ENCODE measurements around the gene ROCK2. TPM values are rescaled to one million over a fixed set of nuclear protein-coding genes. Genes with fewer than 3 reads are reported as not detected.

ROCK2 gene
- 10 to 100 TPM; 14.7 to 15.3 TPM for total RNA-seq

- ATAC-seq (replicated peaks in 1 of 2) (peak; percentile 71), DNase-seq (peak; percentile 66 to 78)
- Mint-ChIP-seq H3K9me3 (no peaks in the 10 kb centered on the region), H3K4me3 (peak within 1 kb of the TSS; percentile 93 to 96), H3K27ac (peak within 1 kb of the TSS; percentile 83), H3K36me3 (ENCODE audit: insufficient read depth in 2 of 2) (peaks cover 0 to 3% of the 10 kb centered on the region in 2 donors), H3K27me3 (ENCODE audit: low read depth) (no peaks in the 10 kb centered on the region), H3K4me1 (ENCODE audit: low read depth) (peaks cover 21% of the 10 kb centered on the region)
Measured at GRCh38 chr2:11344342-11344955, at the start of gene ROCK2. TSS of gene ROCK2 (minus strand) at chr2:11344636. CDS start at chr2:11344136, 500 bp downstream.

GRCh38 chr2:11393711-11394236 lies 49.3 kb upstream of the ROCK2 start:
- H3K4me3 Mint-ChIP-seq: no peak overlapping the region
- H3K4me1 Mint-ChIP-seq (ENCODE audit: low read depth): no peaks in the 10 kb centered on the region
- H3K27ac Mint-ChIP-seq: no peak overlapping the region
- H3K36me3 Mint-ChIP-seq (ENCODE audit: insufficient read depth in 2 of 2): no peaks in the 10 kb centered on the region
- H3K9me3 Mint-ChIP-seq: no peaks in the 10 kb centered on the region
- ATAC-seq (replicated peaks in 1 of 2): no peak
- no peaks in the 10 kb centered on the region for H3K27me3 Mint-ChIP-seq (ENCODE audit: low read depth)
- no peak for DNase-seq

DNA sequence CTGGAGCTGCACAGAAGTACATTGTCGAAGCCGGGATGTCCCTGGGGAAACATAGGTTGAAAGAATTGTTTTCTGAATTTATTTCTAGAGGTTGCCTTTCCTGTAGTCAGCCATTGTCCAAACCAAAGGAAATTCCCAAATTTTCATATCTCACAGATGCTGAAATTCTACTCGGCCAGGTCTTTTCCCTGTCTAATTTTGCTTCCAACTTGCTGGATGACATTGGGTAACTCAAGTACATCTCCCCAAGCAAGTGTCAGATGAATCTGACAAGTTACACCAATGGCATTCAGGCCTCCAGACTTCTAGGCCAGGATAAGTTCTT lies 47.5 kb upstream of the ROCK2 start:
- Mint-ChIP-seq H3K36me3 (ENCODE audit: insufficient read depth in 2 of 2) (no peaks in the 10 kb centered on the region), H3K4me1 (ENCODE audit: low read depth) (no peaks in the 10 kb centered on the region), H3K27me3 (ENCODE audit: low read depth) (no peaks in the 10 kb centered on the region), H3K4me3 (no peak overlapping the region), H3K9me3 (no peaks in the 10 kb centered on the region), H3K27ac (no peak overlapping the region)
- no peak for DNase-seq
- no peak for ATAC-seq (replicated peaks in 1 of 2)

- Mint-ChIP-seq H3K36me3 (ENCODE audit: insufficient read depth in 2 of 2) (no peaks in the 10 kb centered on the region), H3K27ac (no peak overlapping the region), H3K9me3 (no peaks in the 10 kb centered on the region), H3K27me3 (ENCODE audit: low read depth) (no peaks in the 10 kb centered on the region), H3K4me3 (no peak overlapping the region), H3K4me1 (ENCODE audit: low read depth) (no peaks in the 10 kb centered on the region)
- ATAC-seq (replicated peaks in 1 of 2) (no peak), DNase-seq (no peak)
Measured at GRCh38 chr2:11390399-11390658, 45.9 kb upstream of the ROCK2 start.

- Mint-ChIP-seq H3K27me3 (ENCODE audit: low read depth) (no peaks in the 10 kb centered on the region), H3K4me1 (ENCODE audit: low read depth) (no peaks in the 10 kb centered on the region)
- ATAC-seq (replicated peaks in 1 of 2): no peak
Measured at GRCh38 chr2:11389551-11390398, 45.3 kb upstream of the ROCK2 start.

GRCh38 chr2:11389052-11389420 lies 44.6 kb upstream of the ROCK2 start:
- DNase-seq: no peak
- H3K4me3 Mint-ChIP-seq: no peak overlapping the region
- no peaks in the 10 kb centered on the region for H3K9me3 Mint-ChIP-seq
- H3K36me3 Mint-ChIP-seq (ENCODE audit: insufficient read depth in 2 of 2): no peaks in the 10 kb centered on the region
- no peak for ATAC-seq (replicated peaks in 1 of 2)
- H3K27me3 Mint-ChIP-seq (ENCODE audit: low read depth): no peaks in the 10 kb centered on the region
- no peaks in the 10 kb centered on the region for H3K4me1 Mint-ChIP-seq (ENCODE audit: low read depth)
- H3K27ac Mint-ChIP-seq: no peak overlapping the region

More at GRCh38 chr2:11389551-11390398, 45.3 kb upstream of the ROCK2 start:
- Mint-ChIP-seq H3K27ac (no peak overlapping the region), H3K4me3 (no peak overlapping the region), H3K9me3 (no peaks in the 10 kb centered on the region), H3K36me3 (ENCODE audit: insufficient read depth in 2 of 2) (no peaks in the 10 kb centered on the region)
- no peak for DNase-seq

DNA sequence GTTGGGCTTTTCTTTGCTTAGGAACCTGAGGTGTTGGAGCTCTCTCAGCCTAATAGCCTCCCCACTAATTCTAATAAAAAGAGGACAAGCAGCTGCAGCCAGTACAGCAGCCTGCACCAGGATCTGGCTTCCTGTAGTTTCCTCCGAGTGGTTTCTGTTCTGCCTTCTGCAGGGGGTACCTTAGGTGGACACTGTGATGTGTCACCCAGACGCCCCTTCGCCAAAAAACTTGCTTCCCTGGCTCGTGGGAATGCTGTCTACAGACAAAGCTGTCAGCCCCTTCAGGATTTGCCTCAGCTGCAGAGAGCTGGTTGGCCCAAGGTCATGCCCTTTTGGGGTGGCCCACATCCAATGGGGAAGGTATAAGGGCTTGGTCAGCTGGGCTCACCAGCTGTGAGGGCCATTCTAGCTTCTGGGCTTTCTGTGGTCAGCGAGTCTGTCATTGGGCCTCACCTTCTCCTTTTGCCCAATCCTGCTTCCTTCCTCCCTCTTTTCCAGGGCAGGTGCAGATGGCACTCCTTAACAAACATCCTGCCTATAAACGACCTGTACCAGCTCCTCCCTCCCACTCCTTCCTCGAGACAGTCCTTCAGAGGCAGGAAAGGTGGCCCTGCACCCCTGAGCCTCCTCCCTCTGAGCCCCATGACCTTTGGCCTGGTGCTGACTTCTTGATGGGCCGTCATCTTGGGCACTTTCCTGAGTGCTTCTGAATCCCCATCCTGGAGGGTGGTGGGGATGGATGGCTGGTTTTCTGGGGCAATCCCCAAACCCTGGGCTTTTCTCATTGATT lies 44.0 kb upstream of the ROCK2 start:
- DNase-seq (no peak), ATAC-seq (replicated peaks in 1 of 2) (no peak)
- Mint-ChIP-seq H3K9me3 (no peaks in the 10 kb centered on the region), H3K36me3 (ENCODE audit: insufficient read depth in 2 of 2) (no peaks in the 10 kb centered on the region), H3K4me1 (ENCODE audit: low read depth) (no peaks in the 10 kb centered on the region), H3K4me3 (no peak overlapping the region), H3K27me3 (ENCODE audit: low read depth) (no peaks in the 10 kb centered on the region), H3K27ac (no peak overlapping the region)

DNA sequence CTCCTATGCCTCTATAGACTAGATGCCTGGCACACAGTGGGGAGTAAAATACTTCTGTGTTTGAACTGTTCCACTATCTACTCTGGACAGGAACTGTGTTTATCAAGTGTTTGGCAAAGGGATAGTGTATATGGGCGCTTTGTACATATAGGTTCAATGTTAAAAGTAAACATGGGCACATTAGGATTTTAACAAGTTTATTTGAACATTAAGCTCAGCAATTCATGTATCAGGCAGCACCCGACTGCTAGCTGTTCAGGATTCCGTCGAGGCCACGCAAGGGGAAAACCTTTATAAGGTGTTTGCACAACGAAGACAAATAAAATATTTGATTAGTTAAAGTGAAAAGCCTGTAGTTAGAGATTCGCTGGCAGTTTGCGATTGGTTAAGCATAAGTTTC lies 43.4 kb upstream of the ROCK2 start:
- no peak overlapping the region for H3K27ac Mint-ChIP-seq
- no peaks in the 10 kb centered on the region for H3K36me3 Mint-ChIP-seq (ENCODE audit: insufficient read depth in 2 of 2)
- H3K4me3 Mint-ChIP-seq: no peak overlapping the region
- no peak for DNase-seq
- H3K4me1 Mint-ChIP-seq (ENCODE audit: low read depth): no peaks in the 10 kb centered on the region
- H3K27me3 Mint-ChIP-seq (ENCODE audit: low read depth): no peaks in the 10 kb centered on the region
- no peaks in the 10 kb centered on the region for H3K9me3 Mint-ChIP-seq
- ATAC-seq (replicated peaks in 1 of 2): no peak

DNA sequence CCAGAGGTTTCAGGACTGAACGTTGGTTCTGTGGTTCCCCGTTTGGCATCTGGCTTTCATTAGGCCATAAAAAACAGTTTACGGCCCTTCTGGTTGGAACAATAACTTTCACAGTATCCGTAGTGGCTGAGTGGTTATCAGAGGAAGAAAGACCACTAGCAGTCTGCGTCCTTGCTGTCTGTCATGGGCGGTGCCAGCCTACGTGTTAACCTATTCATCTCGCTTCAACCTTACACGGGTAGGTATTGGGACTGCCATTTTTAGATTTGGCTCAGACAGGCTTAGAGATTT lies 42.6 kb upstream of the ROCK2 start:
- DNase-seq (no peak), ATAC-seq (replicated peaks in 1 of 2) (no peak)
- Mint-ChIP-seq H3K9me3 (no peaks in the 10 kb centered on the region), H3K4me3 (no peak overlapping the region), H3K36me3 (ENCODE audit: insufficient read depth in 2 of 2) (no peaks in the 10 kb centered on the region), H3K27ac (no peak overlapping the region), H3K4me1 (ENCODE audit: low read depth) (no peaks in the 10 kb centered on the region), H3K27me3 (ENCODE audit: low read depth) (no peaks in the 10 kb centered on the region)

DNA sequence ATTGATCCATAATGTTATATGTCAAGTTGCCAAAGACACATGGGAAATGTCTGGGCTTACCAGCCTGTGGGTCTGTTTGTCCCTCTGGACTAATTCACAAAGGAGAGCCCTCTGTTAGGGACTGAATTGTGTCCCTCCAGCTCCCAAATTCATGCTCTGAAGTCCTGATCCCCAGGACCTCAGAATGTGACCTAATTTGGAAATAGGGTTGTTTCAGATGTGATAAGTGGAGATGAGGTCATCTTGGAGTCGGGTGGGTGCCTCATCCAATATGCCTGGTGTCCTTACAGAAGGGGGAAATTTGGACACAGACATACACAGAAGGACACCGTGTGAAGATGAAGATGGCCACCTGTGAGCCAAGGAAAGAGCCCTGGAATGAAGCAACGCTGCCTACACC lies 41.4 kb upstream of the ROCK2 start:
- DNase-seq: no peak
- no peak overlapping the region for H3K4me3 Mint-ChIP-seq
- H3K4me1 Mint-ChIP-seq (ENCODE audit: low read depth): no peaks in the 10 kb centered on the region
- no peak overlapping the region for H3K27ac Mint-ChIP-seq
- H3K27me3 Mint-ChIP-seq (ENCODE audit: low read depth): no peaks in the 10 kb centered on the region
- H3K36me3 Mint-ChIP-seq (ENCODE audit: insufficient read depth in 2 of 2): no peaks in the 10 kb centered on the region
- ATAC-seq (replicated peaks in 1 of 2): no peak
- no peaks in the 10 kb centered on the region for H3K9me3 Mint-ChIP-seq

DNA sequence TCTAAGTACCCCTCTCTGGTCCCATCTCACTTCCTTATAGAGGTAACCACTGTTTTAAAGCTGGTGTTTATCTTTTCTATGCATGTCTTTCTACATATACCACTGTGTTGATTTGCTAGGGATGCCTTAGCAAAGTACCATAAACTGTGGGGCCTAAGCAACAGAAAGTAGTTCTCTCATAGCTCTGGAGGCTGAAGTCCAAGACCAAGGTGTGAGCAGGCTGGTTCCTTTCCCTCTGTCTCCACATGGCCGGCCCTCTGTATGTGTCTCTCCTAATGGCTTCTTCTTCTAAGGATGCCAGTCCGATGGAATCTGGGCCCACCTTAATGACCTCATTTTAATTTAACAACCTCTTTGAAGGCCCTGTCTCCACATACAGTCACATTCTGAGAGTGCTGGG lies 40.8 kb upstream of the ROCK2 start:
- H3K9me3 Mint-ChIP-seq: no peaks in the 10 kb centered on the region
- no peak overlapping the region for H3K4me3 Mint-ChIP-seq
- DNase-seq: no peak
- no peaks in the 10 kb centered on the region for H3K36me3 Mint-ChIP-seq (ENCODE audit: insufficient read depth in 2 of 2)
- H3K27ac Mint-ChIP-seq: no peak overlapping the region
- H3K4me1 Mint-ChIP-seq (ENCODE audit: low read depth): no peaks in the 10 kb centered on the region
- no peak for ATAC-seq (replicated peaks in 1 of 2)
- H3K27me3 Mint-ChIP-seq (ENCODE audit: low read depth): no peaks in the 10 kb centered on the region

- no peaks in the 10 kb centered on the region for H3K4me1 Mint-ChIP-seq (ENCODE audit: low read depth)
- H3K27me3 Mint-ChIP-seq (ENCODE audit: low read depth): no peaks in the 10 kb centered on the region
- ATAC-seq (replicated peaks in 1 of 2) (no peak), DNase-seq (no peak)
- no peaks in the 10 kb centered on the region for H3K9me3 Mint-ChIP-seq
- no peak overlapping the region for H3K27ac Mint-ChIP-seq
- no peak overlapping the region for H3K4me3 Mint-ChIP-seq
- no peaks in the 10 kb centered on the region for H3K36me3 Mint-ChIP-seq (ENCODE audit: insufficient read depth in 2 of 2)
Measured at GRCh38 chr2:11379558-11379957, 35.1 kb upstream of the ROCK2 start.

DNA sequence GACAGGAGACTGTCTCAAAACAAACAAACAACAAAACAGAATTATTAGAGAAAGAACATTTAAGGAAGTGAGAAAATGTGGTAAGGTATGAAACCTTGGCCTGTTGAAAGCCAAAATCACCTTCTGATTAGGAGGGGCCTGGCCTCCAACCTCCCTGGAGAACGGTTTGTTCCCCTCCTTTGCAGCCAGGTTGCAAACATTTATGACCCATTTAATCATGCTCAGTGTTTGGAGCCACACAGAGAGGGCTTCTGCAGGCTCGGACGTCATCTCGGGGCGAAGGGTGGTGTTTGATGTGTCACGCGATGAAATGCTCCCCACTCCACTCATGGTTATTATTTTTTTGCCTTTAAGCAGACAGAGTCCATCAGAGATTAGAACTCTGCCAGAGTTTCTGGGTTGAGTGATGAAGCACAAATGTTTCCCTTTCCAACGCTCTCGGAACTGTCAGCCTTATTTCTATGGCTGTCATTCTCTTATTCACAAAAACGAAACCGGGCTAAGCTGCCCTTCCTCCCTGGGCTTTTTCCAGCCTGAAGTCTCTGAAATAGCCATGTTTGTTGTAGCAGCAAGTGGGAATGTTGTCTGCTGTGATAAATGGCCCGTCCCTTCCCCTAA lies 33.6 kb upstream of the ROCK2 start:
- Mint-ChIP-seq H3K4me1 (ENCODE audit: low read depth) (no peaks in the 10 kb centered on the region), H3K4me3 (no peak overlapping the region), H3K27ac (no peak overlapping the region), H3K27me3 (ENCODE audit: low read depth) (no peaks in the 10 kb centered on the region), H3K36me3 (ENCODE audit: insufficient read depth in 2 of 2) (no peaks in the 10 kb centered on the region), H3K9me3 (no peaks in the 10 kb centered on the region)
- no peak for DNase-seq
- ATAC-seq (replicated peaks in 1 of 2): no peak

All from activated T-cell treated with anti-CD3 and anti-CD28 coated beads, Interleukin-2, amount 50 U/mL, for 72 hours (primary cell).